Neural cell (in vitro differentiated cells): ENCODE measurements around the gene LETM1.

Experiments
- CTCF ChIP-seq: fragments of 450-650 bp; IDR thresholded peaks from 2 replicates; pipeline ENCODE4 v1.5.1; 2014; ENCODE audit warnings: antibody characterized with exemption, mild to moderate bottlenecking, moderate library complexity; ENCODE audit not compliant: poor library complexity, severe bottlenecking
- EP300 ChIP-seq: fragments of 450-650 bp; conservative IDR thresholded peaks from 2 replicates; pipeline ENCODE4 v1.6.1; 2014; ENCODE audit warnings: antibody characterized with exemption, mild to moderate bottlenecking, moderate library complexity; ENCODE audit not compliant: poor library complexity, severe bottlenecking
- EZH2 ChIP-seq: fragments of 200-600, 300-800 bp; shearing (Covaris generic), sonication (generic); IDR thresholded peaks from 2 replicates; pipeline ENCODE4 v1.6.1; 2014; ENCODE audit warnings: antibody characterized with exemption, low read length, borderline replicate concordance, mild to moderate bottlenecking; ENCODE audit not compliant: insufficient read depth, poor library complexity, severe bottlenecking
- RAD21 ChIP-seq: fragments of 450-650 bp; conservative IDR thresholded peaks from 2 replicates; pipeline ENCODE4 v1.6.1; 2014; ENCODE audit warnings: antibody characterized with exemption, mild to moderate bottlenecking, moderate library complexity
- TF ChIP-seq, protein P1 (sequence below): IDR thresholded peaks from 2 replicates; pipeline ENCODE4 v1.6.1; 2012; ENCODE audit warnings: borderline replicate concordance

GRCh38 chr4:1796486-1797204, 59.3 kb downstream of the LETM1 start:
- TF ChIP-seq CTCF (no peak), EZH2 (no peak), EP300 (no peak), RAD21 (no peak)
- TF ChIP-seq, protein P1, sequence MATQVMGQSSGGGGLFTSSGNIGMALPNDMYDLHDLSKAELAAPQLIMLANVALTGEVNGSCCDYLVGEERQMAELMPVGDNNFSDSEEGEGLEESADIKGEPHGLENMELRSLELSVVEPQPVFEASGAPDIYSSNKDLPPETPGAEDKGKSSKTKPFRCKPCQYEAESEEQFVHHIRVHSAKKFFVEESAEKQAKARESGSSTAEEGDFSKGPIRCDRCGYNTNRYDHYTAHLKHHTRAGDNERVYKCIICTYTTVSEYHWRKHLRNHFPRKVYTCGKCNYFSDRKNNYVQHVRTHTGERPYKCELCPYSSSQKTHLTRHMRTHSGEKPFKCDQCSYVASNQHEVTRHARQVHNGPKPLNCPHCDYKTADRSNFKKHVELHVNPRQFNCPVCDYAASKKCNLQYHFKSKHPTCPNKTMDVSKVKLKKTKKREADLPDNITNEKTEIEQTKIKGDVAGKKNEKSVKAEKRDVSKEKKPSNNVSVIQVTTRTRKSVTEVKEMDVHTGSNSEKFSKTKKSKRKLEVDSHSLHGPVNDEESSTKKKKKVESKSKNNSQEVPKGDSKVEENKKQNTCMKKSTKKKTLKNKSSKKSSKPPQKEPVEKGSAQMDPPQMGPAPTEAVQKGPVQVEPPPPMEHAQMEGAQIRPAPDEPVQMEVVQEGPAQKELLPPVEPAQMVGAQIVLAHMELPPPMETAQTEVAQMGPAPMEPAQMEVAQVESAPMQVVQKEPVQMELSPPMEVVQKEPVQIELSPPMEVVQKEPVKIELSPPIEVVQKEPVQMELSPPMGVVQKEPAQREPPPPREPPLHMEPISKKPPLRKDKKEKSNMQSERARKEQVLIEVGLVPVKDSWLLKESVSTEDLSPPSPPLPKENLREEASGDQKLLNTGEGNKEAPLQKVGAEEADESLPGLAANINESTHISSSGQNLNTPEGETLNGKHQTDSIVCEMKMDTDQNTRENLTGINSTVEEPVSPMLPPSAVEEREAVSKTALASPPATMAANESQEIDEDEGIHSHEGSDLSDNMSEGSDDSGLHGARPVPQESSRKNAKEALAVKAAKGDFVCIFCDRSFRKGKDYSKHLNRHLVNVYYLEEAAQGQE: no peak
